ENCODE measurements around the gene IYD.

Gene IYD, protein sequence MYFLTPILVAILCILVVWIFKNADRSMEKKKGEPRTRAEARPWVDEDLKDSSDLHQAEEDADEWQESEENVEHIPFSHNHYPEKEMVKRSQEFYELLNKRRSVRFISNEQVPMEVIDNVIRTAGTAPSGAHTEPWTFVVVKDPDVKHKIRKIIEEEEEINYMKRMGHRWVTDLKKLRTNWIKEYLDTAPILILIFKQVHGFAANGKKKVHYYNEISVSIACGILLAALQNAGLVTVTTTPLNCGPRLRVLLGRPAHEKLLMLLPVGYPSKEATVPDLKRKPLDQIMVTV

GRCh38 chr6:150368762-150369161, at the start of gene IYD:
TSS of gene IYD (plus strand) at chr6:150369012. CDS start at chr6:150369032, 20 bp downstream.
- no peak for DNase-seq (ENCODE audit: low read depth in 2 of 2)

DNA sequence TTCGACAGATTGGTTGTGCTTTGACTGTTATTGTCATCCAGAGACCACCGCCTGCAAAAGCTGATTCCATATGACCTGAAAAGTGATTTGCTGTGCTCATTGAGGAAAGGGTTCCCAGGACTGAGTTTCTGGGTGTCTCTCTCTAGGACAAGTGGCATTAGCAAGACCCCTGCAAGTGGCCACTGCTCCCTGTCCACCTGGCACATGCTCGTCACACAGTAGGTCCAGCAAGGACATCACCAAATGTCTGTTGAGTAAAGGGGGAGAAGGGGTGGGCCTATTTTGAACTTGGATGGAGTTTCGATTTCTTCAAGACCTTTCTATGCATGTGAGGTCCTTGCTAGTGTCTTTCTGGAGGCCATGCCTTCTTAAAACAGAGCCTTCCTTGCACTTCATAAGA, 48.9 kb upstream of the IYD start:
- DNase-seq (ENCODE audit: low read depth in 2 of 2): no peak

DNA sequence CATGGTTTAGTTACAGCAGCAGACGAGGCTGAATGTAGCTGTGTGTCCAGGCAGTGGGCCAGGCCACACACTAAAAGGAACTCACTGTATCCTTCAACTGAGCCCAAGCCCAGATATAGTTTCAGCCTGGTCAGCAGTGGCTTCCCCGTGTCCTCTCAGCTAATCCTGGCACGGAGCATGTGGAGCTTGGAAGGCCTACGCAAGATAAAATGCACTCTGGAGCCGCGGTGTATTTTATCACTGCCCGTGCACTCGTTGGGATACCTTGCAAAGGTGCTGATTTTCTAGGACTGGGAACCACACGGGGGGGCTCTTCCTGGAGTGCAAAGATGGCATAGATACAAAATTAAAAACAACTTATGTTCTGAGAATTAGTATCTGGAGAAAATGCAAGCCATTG, 48.4 kb upstream of the IYD start:
- no peak for DNase-seq (ENCODE audit: low read depth in 2 of 2)

DNA sequence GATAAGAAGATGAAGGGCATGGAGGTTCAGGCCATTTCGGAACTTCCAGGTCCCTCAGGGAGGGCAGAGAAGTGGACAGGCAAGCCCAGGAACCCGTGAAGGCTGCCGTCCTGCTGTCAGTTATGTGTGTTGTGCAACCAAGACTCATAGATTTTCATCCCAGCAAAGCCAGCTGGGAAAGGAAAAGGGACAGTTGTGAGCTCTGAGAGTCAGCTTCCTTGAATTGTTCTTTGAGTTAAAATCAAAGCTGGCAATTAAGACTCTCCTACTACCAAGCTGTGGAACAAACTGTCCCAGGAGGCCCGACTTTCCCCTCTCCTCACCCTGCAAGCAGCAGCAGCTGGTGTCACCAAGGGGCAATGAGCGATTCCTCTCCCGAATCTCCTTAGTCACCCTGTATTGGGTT, 46.3 kb upstream of the IYD start:
- DNase-seq (ENCODE audit: low read depth in 2 of 2): no peak

- DNase-seq (ENCODE audit: low read depth in 2 of 2): no peak
Observed at GRCh38 chr6:150323205-150323604, 45.6 kb upstream of the IYD start.

DNA sequence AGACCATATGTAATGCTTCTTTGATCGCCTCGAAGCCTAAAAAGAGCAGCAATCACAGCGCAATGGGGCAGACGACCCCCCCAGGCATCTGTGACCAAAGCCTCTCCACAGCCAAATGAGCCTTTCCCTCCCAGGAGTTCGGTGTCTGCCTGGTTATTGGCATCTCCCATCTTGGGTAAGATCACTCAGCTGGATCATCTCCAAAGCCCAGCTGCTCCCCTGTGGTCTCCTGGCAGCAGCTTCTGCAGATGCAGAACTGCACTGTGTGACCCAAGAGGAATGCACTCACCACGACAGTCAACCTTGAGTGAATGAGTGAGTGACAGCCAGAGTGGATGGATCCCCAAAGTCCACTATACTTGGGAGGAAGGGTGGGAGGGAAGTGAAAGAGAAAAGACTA, 44.8 kb upstream of the IYD start:
- no peak for DNase-seq (ENCODE audit: low read depth in 2 of 2)

DNA sequence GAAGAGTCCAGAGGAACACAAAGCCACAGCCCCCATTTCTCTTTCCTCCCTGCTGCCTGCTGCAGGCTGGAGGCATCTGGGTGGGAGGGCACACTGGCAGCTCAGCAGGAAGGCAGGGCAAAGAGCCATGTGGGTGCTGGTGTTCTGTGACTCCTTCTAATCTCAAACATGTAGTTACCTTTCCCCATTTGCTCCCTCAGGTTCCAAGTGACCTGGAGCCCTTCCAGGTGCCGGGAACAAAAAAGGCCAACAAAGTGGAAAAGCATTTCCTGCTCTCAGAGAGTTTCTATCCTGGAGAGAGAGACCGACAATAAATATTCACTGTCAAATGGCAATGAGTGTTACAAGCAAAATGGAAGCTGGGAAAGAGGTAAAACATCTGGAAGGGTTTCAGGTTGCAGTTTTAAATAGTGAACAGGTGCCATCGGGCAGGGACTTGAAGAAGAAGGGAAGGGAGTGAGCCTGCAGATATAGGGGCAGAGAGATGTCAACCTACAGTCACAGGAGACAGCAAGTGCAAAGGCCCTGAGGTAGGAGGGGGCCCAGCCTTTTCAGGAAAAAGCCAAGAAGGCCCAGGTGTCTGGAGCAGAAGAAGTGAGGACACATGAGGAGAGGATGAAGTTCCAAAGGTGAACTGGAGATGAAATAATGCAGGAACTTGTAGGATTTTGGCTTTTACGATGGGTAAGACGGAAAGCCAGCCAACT, 43.6 kb upstream of the IYD start:
- DNase-seq (ENCODE audit: low read depth in 2 of 2): no peak

GRCh38 chr6:150327117-150327774, 41.6 kb upstream of the IYD start:
- no peak for DNase-seq (ENCODE audit: low read depth in 2 of 2)

DNA sequence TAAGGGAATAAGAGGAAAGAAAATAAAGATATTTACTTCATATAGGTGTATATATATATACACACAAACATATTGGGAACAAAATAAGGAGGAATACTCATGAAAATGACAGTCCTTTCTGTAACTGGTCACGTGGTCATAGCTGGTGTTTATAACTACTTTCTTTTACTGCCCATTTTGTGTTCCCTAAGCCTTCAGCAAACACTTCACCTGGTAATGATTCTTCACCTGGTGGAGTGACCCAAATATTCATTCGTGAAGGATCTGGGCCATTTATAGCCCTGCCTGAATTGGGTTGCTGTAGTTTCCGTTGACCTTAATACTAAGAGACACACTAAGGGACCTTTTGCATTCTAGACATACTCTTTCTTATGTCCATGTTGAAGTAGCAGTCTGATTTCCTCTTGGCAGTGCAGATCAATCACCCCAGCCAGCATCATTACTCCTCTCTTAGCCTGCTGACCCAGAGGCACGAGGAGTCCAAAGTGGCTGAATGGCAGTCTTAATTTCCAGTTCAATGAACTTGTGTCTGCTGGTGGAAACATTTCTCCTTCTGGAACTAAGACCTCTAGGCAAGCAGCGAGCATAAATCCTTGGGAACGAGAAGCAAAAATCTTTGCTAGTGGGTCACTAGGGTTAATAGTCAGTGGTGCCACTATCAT, 39.9 kb upstream of the IYD start:
- no peak for DNase-seq (ENCODE audit: low read depth in 2 of 2)

DNA sequence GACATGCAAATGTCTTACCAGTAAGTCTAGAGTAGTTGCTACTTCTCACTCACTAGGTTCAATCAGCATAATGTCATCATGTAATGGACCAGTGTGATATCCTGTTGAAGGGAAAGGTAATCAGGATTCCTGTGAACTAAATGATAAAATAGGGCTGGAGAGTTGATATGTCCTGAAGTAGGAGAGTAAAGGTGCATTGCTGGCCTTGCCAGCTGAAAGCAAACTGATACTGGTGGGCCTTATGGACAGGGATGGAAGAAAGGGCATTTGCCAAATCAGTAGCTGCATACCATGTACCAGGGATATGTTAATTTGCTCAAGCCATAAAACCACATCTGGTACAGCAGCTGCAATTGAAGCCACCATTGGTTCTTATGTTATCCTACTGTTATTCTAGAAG, 37.5 kb upstream of the IYD start:
- DNase-seq (ENCODE audit: low read depth in 2 of 2): no peak

- no peak for DNase-seq (ENCODE audit: low read depth in 2 of 2)
Observed at GRCh38 chr6:150332939-150333584, 35.8 kb upstream of the IYD start.

DNA sequence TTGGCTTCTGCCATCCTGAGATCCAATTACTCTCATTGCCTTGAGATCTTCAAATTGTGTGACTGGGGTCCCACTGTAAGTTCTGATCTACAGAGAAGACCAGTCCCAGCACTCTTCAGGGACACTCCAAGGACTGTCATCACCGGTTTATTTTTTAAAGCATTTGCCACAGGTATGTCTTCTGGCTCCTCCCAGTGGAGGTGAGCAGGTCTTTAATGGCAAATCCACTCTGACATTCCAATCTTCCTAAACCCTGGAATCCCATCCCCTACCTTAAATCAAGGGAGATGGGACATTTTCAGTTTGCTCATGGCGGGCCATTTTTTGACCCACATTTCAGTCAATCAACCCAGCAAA, 35.2 kb upstream of the IYD start:
- DNase-seq (ENCODE audit: low read depth in 2 of 2): no peak

DNA sequence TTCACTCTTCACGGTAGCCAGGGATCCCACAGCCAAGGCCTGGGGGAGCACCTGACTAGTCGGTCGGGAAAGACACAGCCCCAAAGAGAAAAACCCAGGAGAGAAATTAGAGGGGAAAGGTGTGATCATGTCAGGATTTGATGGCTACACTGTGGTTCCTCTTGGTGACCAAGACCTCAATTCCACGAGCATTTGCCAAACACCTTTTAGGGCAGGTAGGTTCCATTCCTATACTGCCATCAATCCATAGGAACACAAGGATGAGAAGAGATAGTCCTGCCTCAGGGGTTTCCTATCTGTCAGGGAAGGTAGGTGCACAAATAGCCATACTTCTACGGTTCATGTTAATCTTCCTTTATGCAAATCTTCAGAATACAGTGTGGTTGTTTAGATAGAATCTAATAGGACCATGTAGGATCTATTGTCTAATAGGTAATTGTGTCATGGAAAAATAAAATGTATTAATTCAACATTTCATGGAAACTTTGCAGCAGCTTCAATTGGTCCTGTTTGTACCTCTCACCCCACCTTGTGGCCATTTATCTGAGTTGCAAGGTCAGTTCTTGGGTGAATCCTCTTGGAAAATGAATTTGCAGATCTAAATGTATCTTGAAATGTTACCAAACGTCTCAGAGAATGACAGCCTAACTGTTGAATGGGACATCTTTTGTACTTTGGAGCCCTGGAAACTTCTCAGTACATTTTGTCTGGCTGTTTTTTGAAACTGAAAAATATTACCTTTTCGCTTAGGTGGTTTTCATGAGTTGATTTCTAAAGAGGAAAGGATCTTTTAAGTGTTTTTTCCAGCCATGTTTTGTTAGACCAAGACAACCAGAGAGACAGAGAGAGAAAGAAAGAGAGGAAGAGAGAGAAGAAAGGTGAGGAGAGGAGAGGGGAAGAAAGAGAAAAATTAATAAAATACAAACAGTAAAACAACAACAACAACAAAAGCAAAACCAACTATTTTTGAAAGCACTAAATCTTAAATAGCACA, 33.7 kb upstream of the IYD start:
- DNase-seq (ENCODE audit: low read depth in 2 of 2): no peak

- no peak for DNase-seq (ENCODE audit: low read depth in 2 of 2)
Observed at GRCh38 chr6:150336299-150336698, 32.5 kb upstream of the IYD start.

- DNase-seq (ENCODE audit: low read depth in 2 of 2): no peak
Observed at GRCh38 chr6:150336708-150337107, 32.1 kb upstream of the IYD start.

- DNase-seq (ENCODE audit: low read depth in 2 of 2): no peak
Observed at GRCh38 chr6:150342126-150342525, 26.7 kb upstream of the IYD start.

DNA sequence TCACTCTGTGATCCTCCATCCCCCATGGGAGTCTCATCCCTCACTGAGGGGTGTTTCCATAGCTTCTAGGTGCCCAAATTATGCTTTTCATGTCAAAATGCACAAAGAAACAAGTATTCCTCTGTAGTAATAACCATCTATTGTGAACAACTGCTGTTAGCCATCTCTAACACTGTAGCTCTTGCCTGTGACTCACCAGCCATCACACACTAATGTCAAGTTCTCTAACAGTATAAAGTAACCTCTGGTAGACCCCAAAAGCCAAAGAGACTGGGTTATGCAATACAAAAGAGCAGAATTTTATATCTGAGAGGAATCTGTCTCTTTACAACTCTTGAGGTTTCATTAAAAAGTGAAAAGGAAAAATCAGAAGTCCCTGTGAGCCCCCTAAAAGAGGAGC, 25.4 kb upstream of the IYD start:
- no peak for DNase-seq (ENCODE audit: low read depth in 2 of 2)

DNA sequence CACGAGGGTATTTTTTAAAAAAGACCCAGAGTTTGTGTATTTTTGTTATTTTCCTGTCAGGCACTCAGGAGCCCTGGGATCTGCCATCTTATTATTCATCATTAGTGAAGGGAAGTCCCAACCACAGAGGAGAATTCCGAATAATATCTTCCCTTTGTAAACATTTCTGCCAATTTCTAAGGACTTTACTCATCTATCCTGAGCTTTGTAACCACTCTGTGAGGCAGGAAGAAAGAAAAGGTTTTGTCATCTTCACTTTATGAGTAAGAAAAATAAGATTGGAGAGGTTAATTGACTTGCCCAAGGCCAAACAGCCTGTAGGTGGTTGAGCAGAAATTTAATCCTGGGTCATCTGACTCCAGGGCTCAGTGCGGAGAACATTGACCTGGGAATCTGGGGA, 23.0 kb upstream of the IYD start:
- no peak for DNase-seq (ENCODE audit: low read depth in 2 of 2)

GRCh38 chr6:150346346-150346745, 22.5 kb upstream of the IYD start:
- no peak for DNase-seq (ENCODE audit: low read depth in 2 of 2)

GRCh38 chr6:150347845-150348244, 21.0 kb upstream of the IYD start:
- no peak for DNase-seq (ENCODE audit: low read depth in 2 of 2)

DNA sequence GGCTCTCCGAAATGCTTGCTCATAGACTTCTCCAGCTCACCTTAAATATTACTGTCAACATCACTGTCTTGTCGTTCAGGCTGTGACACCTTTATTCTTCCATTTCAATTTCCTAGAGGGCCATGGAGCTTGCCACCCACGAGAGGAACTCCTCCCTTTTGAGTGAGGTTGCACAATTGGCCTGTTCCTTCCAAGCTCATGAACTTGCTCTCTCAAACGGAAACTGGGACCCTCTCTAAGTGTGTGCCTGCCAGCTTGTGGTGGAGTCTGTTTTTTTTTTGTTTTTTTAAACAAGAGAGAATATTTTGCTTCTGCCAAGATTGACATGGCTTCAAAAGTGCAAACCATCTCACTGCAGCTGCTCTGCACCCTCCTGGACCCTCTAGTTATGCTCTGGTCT, 19.3 kb upstream of the IYD start:
- no peak for DNase-seq (ENCODE audit: low read depth in 2 of 2)
